GM12865 (cell line): ENCODE measurements around the gene UBE2D2.
"Not testable (repeated sequence)": the region's sequence is repeated elsewhere in the genome, so short reads cannot be mapped to it uniquely, and the experiment has no call there.

ENCODE experiments used
- DNase-seq: peaks from one replicate; pipeline ENCODE4 v3.0.0; 2010; ENCODE audit warnings: low read depth
- H3K4me3 ChIP-seq: 2 replicates; pipeline ENCODE4 v1.5.1; 2011; ENCODE audit warnings: mild to moderate bottlenecking, low read depth, low read length, control low read depth
- CTCF ChIP-seq: IDR thresholded peaks from 2 replicates; pipeline ENCODE4 v1.5.1; 2011; ENCODE audit warnings: low read length, control low read depth, low read depth, inconsistent platforms; ENCODE audit not compliant: insufficient read depth; ENCODE audit errors: missing control alignments

UBE2D2 gene

GRCh38 chr5:139523635-139524445 is 37.3 kb upstream of the UBE2D2 start:
- peak; percentile 34 for DNase-seq
- no peak for TF ChIP-seq CTCF
- no peak overlapping the region for H3K4me3 ChIP-seq

DNA sequence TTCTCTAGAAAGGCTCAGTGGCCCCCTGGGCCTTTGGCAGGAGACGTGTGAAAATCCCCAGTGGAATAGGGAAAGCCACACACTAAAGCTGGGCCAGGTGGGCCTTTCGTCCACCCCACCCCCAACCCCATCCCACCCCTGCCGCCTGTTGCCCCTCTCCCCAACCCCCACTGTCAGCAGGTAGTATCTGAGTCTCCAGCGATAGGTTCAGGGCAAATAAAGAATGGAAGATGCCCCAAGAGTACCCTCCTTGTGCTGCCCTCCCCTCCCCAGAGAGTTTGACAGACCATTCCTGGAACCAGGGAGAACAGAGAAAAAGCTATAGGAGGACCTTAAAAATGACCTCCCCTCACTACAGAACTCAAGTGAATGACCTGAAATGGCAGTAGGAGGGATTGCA is 36.7 kb upstream of the UBE2D2 start:
- no peak for DNase-seq
- TF ChIP-seq CTCF = no peak
- no peak overlapping the region for H3K4me3 ChIP-seq

- H3K4me3 ChIP-seq = peak overlapping the region; percentile 72
- peak; percentile 58 for DNase-seq
- no peak for TF ChIP-seq CTCF
Observed at GRCh38 chr5:139524940-139525585, 36.1 kb upstream of the UBE2D2 start.

DNA sequence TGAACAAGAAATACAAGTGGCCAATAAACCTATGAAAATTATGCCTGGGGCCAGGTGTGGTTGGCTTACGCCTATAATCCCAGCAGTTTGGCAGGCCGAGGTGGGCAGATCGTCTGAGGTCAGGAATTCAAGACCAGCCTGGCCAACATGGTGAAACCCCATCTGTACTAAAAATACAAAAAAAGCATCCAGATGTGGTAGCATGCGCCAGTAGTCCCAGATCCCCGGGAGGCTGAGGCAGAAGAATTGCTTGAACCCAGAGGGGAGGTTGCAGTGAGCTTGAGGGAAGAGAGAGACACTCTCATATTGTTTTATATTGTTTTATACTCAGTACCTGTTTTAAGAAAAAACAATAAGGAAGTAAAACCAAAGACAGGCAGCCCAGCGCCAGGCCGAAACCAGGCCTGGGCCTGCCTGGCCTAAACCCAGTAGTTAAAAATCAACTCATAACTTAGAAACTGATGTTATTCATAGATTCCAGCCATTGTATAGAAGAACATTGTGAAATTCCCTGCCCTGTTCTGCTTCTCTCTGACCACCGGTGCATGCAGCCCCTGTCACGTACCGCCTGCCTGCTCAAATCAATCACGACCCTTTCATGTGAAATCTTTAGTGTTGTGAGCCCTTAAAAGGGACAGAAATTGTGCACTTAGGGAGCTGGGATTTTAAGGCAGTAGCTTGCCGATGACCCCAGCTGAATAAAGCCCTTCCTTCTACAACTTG is 35.4 kb upstream of the UBE2D2 start:
- peak; percentile 62 for DNase-seq
- H3K4me3 ChIP-seq = peak overlapping the region; percentile 72

- not testable (repeated sequence) for DNase-seq
- peak overlapping the region; percentile 72 for H3K4me3 ChIP-seq
Observed at GRCh38 chr5:139526309-139527089, 34.6 kb upstream of the UBE2D2 start.

DNA sequence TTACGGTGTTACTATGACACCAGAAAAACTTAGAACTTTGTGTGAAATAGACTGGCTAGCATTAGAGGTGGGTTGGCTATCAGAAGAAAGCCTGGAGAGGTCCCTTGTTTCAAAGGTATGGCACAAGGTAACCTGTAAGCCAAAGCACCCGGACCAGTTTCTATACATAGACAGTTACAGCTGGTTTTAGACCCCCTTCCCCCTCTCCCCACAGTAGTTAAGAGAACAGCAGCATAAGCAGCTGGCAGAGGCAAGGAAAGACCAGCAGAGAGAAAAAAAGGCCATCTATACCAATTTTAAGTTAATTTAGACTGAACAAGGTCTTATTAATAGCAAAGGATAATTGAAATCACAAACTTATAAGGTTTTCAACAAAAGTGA is 34.1 kb upstream of the UBE2D2 start:
- peak overlapping the region; percentile 72 for H3K4me3 ChIP-seq
- DNase-seq = peak; percentile 54

- DNase-seq = not testable (repeated sequence)
- peak overlapping the region; percentile 72 for H3K4me3 ChIP-seq
Observed at GRCh38 chr5:139527896-139528467, 33.2 kb upstream of the UBE2D2 start.

- not testable (repeated sequence) for DNase-seq
- peak overlapping the region; percentile 72 for H3K4me3 ChIP-seq
Observed at GRCh38 chr5:139528695-139529094, 32.4 kb upstream of the UBE2D2 start.

DNA sequence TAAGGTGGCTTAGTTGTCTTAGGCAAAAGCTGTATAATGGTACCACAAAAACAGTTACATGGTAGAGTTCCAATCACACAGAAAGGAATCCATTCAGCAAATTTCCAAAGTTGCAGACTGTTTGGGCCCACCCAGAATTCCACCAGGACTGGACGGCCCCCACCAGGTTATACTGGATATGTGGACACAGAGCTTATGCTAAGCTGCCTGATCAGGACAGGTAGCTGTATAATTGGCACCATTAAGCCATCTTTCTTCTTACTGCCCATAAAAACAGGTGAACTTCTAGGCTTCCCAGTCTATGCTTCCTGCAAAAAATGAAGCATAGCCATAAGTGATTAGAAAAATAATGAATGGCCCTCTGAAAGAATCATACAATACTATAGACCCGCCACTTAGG is 31.1 kb upstream of the UBE2D2 start:
- not testable (repeated sequence) for DNase-seq
- H3K4me3 ChIP-seq = peak overlapping the region; percentile 72
